Calu3 (cell line): ENCODE measurements around the gene FNBP1. TPM values are rescaled to one million over a fixed set of nuclear protein-coding genes. Genes with fewer than 3 reads are reported as not detected.
"Not testable (repeated sequence)": the region's sequence is repeated elsewhere in the genome, so short reads cannot be mapped to it uniquely, and the experiment has no call there.

ENCODE experiments used
- BruUV-seq: library from RNA; stranded (reverse); fragments of 400-500 nt; replicated peaks from 2 replicates; lab custom pipeline; 2021; lab: Mats Ljungman, UMichigan
- CTCF ChIA-PET: fragments of 300-600 bp; sonication (Branson Sonifier 250); formaldehyde crosslinking; loops from one replicate; lab custom pipeline; 2022; ENCODE audit warnings: antibody characterized with exemption; lab: Charles Lee
- DNase-seq: peaks from one replicate; pipeline ENCODE4 v3.0.0; 2022
- H3K27ac Mint-ChIP-seq: one replicate; pipeline ENCODE4 v1.8.0; 2022; ENCODE audit warnings: mixed read lengths; ENCODE audit not compliant: unreplicated experiment
- H3K27me3 Mint-ChIP-seq: one replicate; pipeline ENCODE4 v1.8.0; 2022; ENCODE audit warnings: mixed read lengths; ENCODE audit not compliant: unreplicated experiment
- H3K36me3 Mint-ChIP-seq: one replicate; pipeline ENCODE4 v1.8.0; 2022; ENCODE audit warnings: mild to moderate bottlenecking, moderate library complexity, mixed read lengths; ENCODE audit not compliant: insufficient read depth, unreplicated experiment
- H3K4me1 Mint-ChIP-seq: one replicate; pipeline ENCODE4 v1.8.0; 2022; ENCODE audit warnings: mild to moderate bottlenecking, low read depth, mixed read lengths; ENCODE audit not compliant: unreplicated experiment
- H3K4me3 Mint-ChIP-seq: one replicate; pipeline ENCODE4 v1.8.0; 2022; ENCODE audit warnings: mild to moderate bottlenecking, low read depth, moderate library complexity, mixed read lengths; ENCODE audit not compliant: unreplicated experiment
- H3K9me3 Mint-ChIP-seq: one replicate; pipeline ENCODE4 v1.8.0; 2022; ENCODE audit warnings: low read depth, mixed read lengths; ENCODE audit not compliant: unreplicated experiment
- CTCF ChIP-seq: fragments of 200-600 bp; IDR thresholded peaks from one replicate; pipeline ENCODE4 v1.8.0; 2022; ENCODE audit warnings: antibody characterized with exemption; ENCODE audit not compliant: unreplicated experiment
- intact Hi-C: fragments of 100-400 bp; cut with micrococcal nuclease; formaldehyde crosslinking; loops from one replicate; pipeline ENCODE4 v1.10.0; 2022; ENCODE audit not compliant: unreplicated experiment
- total RNA-seq: library from RNA; stranded (reverse); gene quantifications from 2 replicates; pipeline ENCODE4 v1.2.3, GENCODE V29; 2022

The FNBP1 gene
- total RNA-seq, 1 experiment from 2014 or later, result 9.9 TPM

- DNase-seq, result no peak
- intact Hi-C loops, result no loop called here
- BruUV-seq, result no TSS peak
- Mint-ChIP-seq H3K4me3 (no peak overlapping the region), H3K27ac (no peak overlapping the region), H3K9me3 (no peaks in the 10 kb centered on the region), H3K36me3 (no peaks in the 10 kb centered on the region), H3K4me1 (no peaks in the 10 kb centered on the region), H3K27me3 (no peaks in the 10 kb centered on the region)
- no peak for TF ChIP-seq CTCF
- CTCF ChIA-PET, result interaction anchor here (1.0 kb wide), 1 partner anchor 16 kb away, joined by 3 read pairs; no protein-coding TSS in a partner anchor
These were observed 44.4 kb downstream of the FNBP1 start for GRCh38 chr9:129998491-129999140.

DNA sequence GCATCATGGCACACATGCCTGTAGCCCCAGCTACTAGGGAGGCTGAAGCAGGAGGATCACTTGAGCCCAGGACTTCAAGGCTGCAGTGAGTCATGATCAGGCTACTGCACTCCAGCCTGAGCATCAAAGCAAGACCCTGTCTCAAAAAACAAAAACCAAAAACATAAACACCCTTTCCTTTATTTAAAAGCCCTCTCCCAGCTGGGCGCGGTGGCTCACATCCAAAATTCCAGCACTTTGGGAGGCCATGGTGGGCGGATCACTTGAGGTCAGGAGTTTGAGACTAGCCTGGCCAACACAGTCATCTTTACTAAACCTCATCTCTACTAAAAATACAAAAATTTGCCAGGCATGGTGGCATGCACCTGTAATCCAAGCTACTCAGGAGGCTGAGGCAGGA is 45.3 kb downstream of the FNBP1 start:
- H3K36me3 Mint-ChIP-seq, CTCF ChIA-PET, H3K4me1 Mint-ChIP-seq, H3K9me3 Mint-ChIP-seq, intact Hi-C loops, H3K27me3 Mint-ChIP-seq, H3K4me3 Mint-ChIP-seq, BruUV-seq, H3K27ac Mint-ChIP-seq, DNase-seq: not testable (repeated sequence)

- Mint-ChIP-seq H3K36me3 (no peaks in the 10 kb centered on the region), H3K27me3 (no peaks in the 10 kb centered on the region), H3K9me3 (no peaks in the 10 kb centered on the region), H3K4me1 (peaks cover 8% of the 10 kb centered on the region), H3K27ac (no peak overlapping the region), H3K4me3 (no peak overlapping the region)
- intact Hi-C loops, result no loop called here
- no TSS peak for BruUV-seq
- no peak for DNase-seq
- no peak for TF ChIP-seq CTCF
- CTCF ChIA-PET, result no interaction called here
These were observed 46.7 kb downstream of the FNBP1 start for GRCh38 chr9:129996161-129996830.

GRCh38 chr9:129995409-129996160 is 47.4 kb downstream of the FNBP1 start:
- no peak for TF ChIP-seq CTCF
- no peaks in the 10 kb centered on the region for H3K9me3 Mint-ChIP-seq
- no peaks in the 10 kb centered on the region for H3K36me3 Mint-ChIP-seq
- BruUV-seq, result no TSS peak
- no peaks in the 10 kb centered on the region for H3K27me3 Mint-ChIP-seq
- no peak for DNase-seq
- intact Hi-C loops, result no loop called here
- CTCF ChIA-PET, result no interaction called here
- peaks cover 10% of the 10 kb centered on the region for H3K4me1 Mint-ChIP-seq
- no peak overlapping the region for H3K4me3 Mint-ChIP-seq
- H3K27ac Mint-ChIP-seq, result no peak overlapping the region
